Activated naive CD4-positive, alpha-beta T cell (primary cell): ENCODE results near the gene CTNNA2.

Source experiments
- DNase-seq, 4 experiments: peaks; one replicate each; lab custom pipeline; 2025; lab: John Stamatoyannopoulos, UW

The CTNNA2 gene

GRCh38 chr2:79612999-79613398 lies 100.1 kb downstream of the CTNNA2 start:
- no peak for DNase-seq

DNA sequence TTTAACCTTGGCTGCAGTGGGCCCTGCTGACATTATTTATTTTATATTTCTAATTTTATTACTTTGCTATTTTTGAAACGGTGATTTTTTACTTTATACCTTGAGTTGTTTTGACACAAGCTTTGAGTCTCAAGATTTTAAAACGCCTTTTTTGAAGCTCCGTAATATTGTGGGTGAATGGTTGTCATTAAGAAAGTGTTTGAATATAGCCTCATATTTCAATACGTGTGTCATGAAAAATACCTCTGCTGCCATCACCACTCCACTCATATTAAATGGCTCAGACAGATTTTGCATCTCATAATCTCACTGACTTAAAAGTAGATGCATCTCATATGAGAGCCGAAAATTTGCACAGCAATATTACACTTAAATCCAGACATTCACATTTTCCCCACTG lies 106.6 kb downstream of the CTNNA2 start:
- no peak for DNase-seq

- no peak for DNase-seq
These were observed 107.1 kb downstream of the CTNNA2 start for GRCh38 chr2:79619976-79620375.

DNA sequence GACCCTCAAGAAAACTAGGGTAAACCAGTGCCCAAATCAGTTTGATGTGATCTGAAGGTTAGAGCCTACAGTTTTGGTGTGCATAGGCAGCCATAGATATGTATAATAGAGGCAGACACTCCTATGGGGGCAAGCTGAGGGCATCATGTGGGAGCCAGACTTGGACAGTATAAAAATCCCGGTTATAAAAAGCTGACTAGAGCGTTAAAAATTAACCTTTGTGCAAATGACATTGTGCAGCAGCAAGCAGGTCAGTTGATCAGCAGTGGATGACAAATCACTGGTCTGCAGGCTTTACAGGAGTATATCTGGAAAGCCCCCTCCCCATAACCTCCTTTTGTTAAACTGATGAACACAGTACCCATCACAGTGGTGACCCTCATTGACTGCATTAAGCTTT lies 107.8 kb downstream of the CTNNA2 start:
- no peak for DNase-seq

- no peak for DNase-seq
These were observed 108.4 kb downstream of the CTNNA2 start for GRCh38 chr2:79621252-79621651.

DNA sequence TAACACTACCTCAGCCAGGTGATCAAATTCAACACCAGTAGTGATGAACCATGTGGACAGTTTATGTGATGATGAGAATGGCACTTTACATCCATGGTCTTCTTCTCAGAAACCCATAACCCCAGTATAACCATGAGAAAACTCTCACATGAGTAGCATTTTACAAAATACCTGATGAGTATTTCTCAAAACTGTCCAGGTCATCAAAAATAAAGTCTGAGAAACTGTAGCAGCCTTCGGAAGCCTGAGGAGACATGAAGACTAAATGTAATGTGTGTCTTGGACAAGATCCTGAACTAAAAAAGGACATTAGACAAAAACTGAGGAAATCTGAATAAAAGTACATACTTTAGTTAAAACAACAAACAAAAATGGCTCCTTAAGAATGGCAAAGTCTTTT lies 108.9 kb downstream of the CTNNA2 start:
- no peak for DNase-seq

GRCh38 chr2:79622508-79622907 lies 109.7 kb downstream of the CTNNA2 start:
- DNase-seq, result no peak

DNA sequence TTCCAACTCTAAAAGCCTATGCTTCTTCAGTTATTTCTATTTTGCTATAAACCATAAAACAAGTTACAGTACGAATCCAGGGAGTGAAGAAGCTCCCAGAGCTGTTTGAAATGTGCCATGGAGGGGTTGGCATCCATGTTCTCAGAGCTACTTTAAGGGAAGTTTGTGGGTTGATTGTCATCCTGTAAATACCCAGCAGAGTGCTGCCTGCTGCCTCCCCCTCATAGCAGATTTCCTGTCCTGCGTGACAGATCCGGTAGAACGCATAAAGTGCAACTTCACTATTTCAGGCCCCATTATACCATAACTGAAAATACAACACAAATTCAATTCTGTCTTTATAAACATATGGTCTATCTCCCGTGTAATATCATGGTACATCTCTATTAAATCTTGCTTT lies 114.4 kb downstream of the CTNNA2 start:
- DNase-seq, result no peak

GRCh38 chr2:79630060-79630459 lies 117.2 kb downstream of the CTNNA2 start:
- DNase-seq, result no peak

DNA sequence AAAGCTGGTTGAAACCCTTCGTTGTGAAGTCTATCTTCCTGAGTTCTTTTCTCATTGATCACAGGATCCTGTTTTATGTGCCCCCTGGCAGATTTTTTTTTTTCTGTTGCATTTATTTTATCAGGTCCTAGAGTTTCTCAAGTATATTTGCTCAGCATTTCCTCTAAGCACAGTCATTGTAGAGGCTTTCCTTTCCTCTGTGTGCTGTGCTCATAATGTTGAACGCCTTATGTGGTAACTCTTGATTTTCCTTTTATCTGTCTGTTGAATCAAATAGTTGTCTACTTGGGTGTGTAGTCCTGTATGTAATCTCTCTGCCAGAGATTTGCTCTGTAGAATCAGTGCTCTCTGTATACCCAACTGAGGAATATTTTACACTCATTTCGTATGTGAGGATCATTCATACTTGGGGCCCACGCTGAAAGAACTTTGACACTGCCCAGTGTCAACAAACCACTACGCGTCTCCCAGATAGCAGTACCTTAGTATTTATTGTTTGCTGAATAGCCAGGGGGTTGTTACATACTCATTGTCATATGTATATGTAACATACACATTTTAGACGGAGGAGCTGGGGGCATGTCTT lies 118.2 kb downstream of the CTNNA2 start:
- DNase-seq, result no peak

DNA sequence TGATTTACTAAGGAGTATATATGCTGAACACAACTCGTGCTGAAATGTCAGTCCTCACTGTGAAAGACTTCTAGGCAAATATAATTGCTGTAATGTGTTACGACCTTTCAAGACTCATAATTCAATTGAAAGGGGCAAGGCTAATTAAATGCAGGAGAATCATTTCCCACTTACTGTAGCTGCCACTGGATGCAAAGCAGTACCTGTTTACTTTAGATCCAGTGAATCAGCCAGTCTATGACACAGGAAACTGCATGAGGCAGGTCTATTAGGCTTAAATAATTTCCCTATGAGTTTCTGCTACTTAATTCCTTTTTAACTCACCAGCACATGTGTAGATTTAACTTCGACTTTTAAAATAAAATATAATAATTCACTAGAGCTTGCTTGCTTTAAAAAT lies 125.6 kb downstream of the CTNNA2 start:
- no peak for DNase-seq

- no peak for DNase-seq
These were observed 126.1 kb downstream of the CTNNA2 start for GRCh38 chr2:79638954-79639353.

GRCh38 chr2:79640001-79640400 lies 127.2 kb downstream of the CTNNA2 start:
- DNase-seq, result no peak

DNA sequence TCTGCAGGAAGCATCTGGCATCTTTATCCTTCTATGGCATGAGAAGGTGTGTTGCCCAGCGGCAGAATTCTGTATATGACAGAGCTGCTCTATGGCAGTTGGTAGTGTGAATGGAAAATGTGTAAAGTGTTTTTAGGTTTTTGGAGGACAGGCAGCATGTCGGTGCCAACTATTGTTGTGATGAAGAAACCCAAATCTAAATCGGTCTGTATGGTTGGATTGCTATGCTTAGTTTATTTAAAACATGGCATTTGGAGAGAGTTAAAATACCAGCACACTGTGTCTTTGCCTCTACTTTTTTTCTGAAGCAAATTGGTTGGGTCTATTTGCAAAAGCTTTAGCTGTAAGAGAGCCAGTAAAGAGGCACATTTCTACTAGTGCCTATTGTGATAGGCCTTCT lies 136.7 kb downstream of the CTNNA2 start:
- no peak for DNase-seq

- DNase-seq, result no peak
These were observed 147.7 kb downstream of the CTNNA2 start for GRCh38 chr2:79660557-79660956.

DNA sequence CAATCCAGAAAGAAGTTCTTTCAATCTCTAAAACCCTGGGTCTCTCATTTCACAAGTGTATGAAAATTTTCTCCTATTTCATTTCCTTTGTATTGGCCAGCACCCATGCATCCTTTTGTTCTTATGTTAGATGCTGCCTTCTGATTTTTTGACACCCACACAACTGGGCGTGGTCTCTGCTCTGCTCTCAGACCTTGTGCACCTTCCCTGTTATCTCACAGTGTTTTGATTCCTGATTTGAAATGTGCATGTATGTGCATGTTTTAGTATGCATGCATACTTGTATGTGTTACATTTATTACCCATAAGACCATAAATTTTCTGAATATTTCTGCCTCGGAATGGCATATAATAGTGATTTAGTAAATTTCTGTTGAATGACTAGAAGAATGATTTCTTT lies 152.2 kb downstream of the CTNNA2 start:
- no peak for DNase-seq

GRCh38 chr2:79666430-79666829 lies 153.6 kb downstream of the CTNNA2 start:
- no peak for DNase-seq

DNA sequence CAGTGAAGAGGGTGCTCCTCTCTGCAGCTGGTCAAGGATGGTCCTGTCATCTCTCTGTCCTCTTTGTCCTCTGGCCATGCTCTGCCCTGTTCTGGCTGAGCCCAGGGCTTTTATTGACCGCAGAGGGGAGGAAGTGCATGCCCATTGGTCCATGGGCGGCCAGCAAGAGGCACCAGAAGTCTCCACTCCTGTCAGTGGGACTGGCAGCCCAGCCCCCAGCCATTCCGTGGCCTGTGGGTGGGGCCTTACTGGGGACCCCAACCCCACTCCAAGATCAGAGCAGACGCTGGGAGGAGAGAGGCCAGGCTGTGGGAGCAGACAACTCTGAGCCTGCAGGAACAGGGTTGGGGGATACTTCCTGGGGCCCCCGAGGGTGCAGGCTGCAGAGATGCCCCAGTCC lies 156.9 kb downstream of the CTNNA2 start:
- DNase-seq, result no peak

- no peak for DNase-seq
These were observed 157.3 kb downstream of the CTNNA2 start for GRCh38 chr2:79670198-79670597.

DNA sequence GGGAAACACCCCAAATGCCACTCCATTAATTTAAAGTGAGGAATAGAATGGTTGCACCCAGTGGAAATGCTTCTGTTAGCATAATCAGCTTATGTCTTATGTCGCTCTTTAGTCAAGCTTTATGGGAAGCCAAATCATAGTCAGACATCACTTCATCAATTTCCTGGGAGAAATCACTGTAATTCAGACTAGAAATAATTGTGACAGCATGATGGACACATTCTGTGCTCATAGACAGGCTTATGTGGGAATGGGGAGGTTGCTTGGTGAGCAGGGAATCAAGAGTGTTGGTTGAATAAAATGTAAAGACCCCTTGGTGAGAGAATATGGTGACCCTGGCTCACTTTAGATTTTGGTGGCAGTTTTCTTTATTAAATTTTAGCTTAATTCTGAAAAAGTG lies 174.0 kb downstream of the CTNNA2 start:
- DNase-seq, result no peak

DNA sequence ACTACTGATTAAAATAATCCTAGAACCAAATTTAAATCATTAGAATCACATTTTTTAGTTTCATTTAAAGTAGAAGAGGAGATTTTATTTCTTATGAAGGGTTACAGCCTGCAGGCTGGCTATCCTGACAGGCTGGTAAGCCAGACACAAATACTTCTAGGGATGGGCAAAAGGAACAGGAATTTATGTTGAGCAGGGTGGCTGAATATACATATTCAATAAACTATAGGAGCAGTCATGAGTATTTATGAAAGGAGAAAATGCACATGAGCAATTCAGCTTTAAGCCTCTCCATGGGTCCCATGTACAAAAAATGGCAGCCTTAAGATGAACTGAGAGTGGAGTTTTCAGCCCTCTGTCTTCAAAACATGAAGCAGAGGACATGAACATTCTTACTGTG lies 182.4 kb downstream of the CTNNA2 start:
- DNase-seq, result no peak

DNA sequence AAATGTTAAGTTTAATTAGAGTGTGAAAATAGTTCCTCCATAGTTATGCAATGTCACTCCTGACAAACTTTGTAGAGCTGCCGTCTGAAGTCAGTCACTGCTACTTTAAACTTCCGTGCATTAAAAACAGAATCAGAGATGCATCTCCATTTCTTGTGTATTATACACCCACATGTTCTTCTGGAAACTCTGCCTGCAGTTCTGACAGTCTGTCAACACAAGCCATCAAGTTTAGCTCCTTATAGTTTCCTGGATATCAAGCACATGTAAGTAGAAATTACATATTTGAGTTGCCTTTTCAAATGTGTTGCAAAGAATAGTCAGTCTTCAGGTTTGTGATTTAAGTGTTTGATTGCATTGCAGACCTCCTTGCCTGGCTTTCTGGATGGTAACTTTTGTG lies 184.3 kb downstream of the CTNNA2 start:
- no peak for DNase-seq

DNA sequence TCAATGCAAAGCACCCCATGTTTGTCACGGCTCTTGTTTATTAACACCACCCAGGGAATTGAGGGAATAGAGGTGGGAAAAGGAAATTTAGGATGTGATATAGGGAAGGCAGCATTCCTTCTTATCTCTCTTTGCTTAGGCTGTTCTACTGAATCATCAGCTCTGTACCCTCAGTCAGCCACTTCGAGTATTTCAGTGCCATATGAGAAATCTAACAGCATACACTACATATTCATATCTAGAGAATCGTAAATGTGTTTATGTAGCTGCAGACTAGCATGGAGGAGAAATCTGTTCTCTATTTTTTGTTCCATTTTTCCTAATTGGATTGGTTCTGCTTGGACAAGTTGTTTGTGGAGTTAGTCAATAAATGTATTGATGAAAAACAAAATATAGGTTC lies 187.8 kb downstream of the CTNNA2 start:
- DNase-seq, result no peak

DNA sequence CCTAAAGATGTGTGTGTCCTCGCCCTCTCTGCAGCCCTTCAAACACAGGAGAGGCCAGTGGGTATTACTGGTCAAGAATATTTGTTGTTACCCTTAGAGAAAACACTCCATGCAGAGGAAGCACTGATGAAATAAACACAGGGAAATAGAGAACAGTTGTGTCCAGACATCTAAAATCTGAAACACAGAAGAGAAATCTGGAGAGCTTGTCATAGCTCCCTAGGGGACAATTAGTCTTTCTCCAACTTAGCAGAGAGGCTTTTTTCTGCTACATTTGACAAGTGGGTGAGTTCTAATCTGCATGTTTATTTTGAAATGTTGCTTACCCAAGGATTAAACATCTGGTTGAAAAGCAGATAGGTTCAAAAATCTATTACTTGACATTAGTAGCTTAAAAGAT lies 190.1 kb downstream of the CTNNA2 start:
- DNase-seq, result no peak

DNA sequence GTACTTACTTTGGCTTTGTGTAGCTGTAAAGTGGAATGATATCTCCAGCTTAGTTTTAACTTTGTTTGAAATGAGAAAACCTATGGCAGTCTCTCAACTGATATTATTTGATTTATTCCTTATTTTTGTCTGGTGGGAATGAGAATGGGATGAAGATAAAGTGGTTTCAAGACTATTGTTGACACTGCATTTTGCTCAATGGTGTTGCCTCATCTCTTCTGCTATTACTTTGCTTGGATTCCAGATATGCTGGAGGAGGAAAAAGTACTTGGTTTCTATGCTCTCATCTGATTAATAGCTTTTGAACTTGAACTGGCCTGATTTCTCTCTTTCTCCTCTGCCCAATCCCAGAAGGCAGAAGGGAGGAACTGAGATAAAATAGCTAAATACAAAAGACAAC lies 198.2 kb downstream of the CTNNA2 start:
- DNase-seq, result no peak
